RPMI8226 (cell line): ENCODE results near the gene SLC6A7.
"Not testable (repeated sequence)": the region's sequence is repeated elsewhere in the genome, so short reads cannot be mapped to it uniquely, and the experiment has no call there.

Experiments used
- DNase-seq: peaks from one replicate; pipeline ENCODE4 v3.0.0-alpha.2; 2015

The SLC6A7 gene

GRCh38 chr5:150222906-150223305 lies 33.0 kb downstream of the SLC6A7 start:
- DNase-seq: no peak

- DNase-seq: no peak
These were observed 33.6 kb downstream of the SLC6A7 start for GRCh38 chr5:150223474-150223873.

GRCh38 chr5:150224483-150225027 lies 34.7 kb downstream of the SLC6A7 start:
- no peak for DNase-seq

GRCh38 chr5:150227036-150227435 lies 37.2 kb downstream of the SLC6A7 start:
- DNase-seq: no peak

- DNase-seq: no peak
These were observed 37.9 kb downstream of the SLC6A7 start for GRCh38 chr5:150227606-150228273.

- DNase-seq: no peak
These were observed 39.7 kb downstream of the SLC6A7 start for GRCh38 chr5:150229571-150229970.

- no peak for DNase-seq
These were observed 41.0 kb downstream of the SLC6A7 start for GRCh38 chr5:150230842-150231241.

- DNase-seq: not testable (repeated sequence)
These were observed 43.8 kb downstream of the SLC6A7 start for GRCh38 chr5:150233706-150234105.

- peak; percentile 61 for DNase-seq
These were observed 45.0 kb downstream of the SLC6A7 start for GRCh38 chr5:150234576-150235499.

GRCh38 chr5:150235500-150235854 lies 45.6 kb downstream of the SLC6A7 start:
- DNase-seq: no peak

GRCh38 chr5:150236313-150236712 lies 46.5 kb downstream of the SLC6A7 start:
- no peak for DNase-seq

GRCh38 chr5:150236981-150237754 lies 47.3 kb downstream of the SLC6A7 start:
- DNase-seq: no peak

GRCh38 chr5:150238646-150239045 lies 48.8 kb downstream of the SLC6A7 start:
- DNase-seq: no peak

GRCh38 chr5:150239099-150239793 lies 49.4 kb downstream of the SLC6A7 start:
- DNase-seq: no peak

GRCh38 chr5:150239794-150240122 lies 49.9 kb downstream of the SLC6A7 start:
- no peak for DNase-seq

GRCh38 chr5:150241298-150242160 lies 51.7 kb downstream of the SLC6A7 start:
- DNase-seq: no peak

GRCh38 chr5:150242251-150242894 lies 52.5 kb downstream of the SLC6A7 start:
- no peak for DNase-seq

GRCh38 chr5:150243590-150243989 lies 53.7 kb downstream of the SLC6A7 start:
- DNase-seq: no peak

GRCh38 chr5:150244209-150244608 lies 54.3 kb downstream of the SLC6A7 start:
- DNase-seq: no peak

GRCh38 chr5:150245111-150245789 lies 55.4 kb downstream of the SLC6A7 start:
- DNase-seq: no peak

GRCh38 chr5:150245808-150246207 lies 55.9 kb downstream of the SLC6A7 start:
- DNase-seq: no peak
